PC-3 (cell line): Measurements from ENCODE around the gene SFMBT1. TPM values are rescaled to one million over a fixed set of nuclear protein-coding genes. Genes with fewer than 3 reads are reported as not detected.

Experiments used
- ATAC-seq: fragments of 200-7000 bp; cut with Tn5 transposase; 2 replicates; pipeline ENCODE4 v1.9.1; 2020; ENCODE audit warnings: mild to moderate bottlenecking, moderate library complexity
- BruUV-seq: library from RNA; stranded (reverse); fragments of 400-500 nt; replicated peaks from 2 replicates; lab custom pipeline; 2021; lab: Mats Ljungman, UMichigan
- CTCF ChIA-PET: fragments of 300-600 bp; sonication (Branson Sonifier 250); formaldehyde crosslinking; loops from one replicate; lab custom pipeline; 2022; ENCODE audit warnings: antibody characterized with exemption; lab: Charles Lee
- POLR2A ChIA-PET: fragments of 300-600 bp; sonication (Branson Sonifier 250); formaldehyde crosslinking; loops from one replicate; lab custom pipeline; 2022; ENCODE audit warnings: antibody characterized with exemption; ENCODE audit not compliant: unreplicated experiment; lab: Charles Lee
- DNase-seq: peaks from one replicate; pipeline ENCODE4 v3.0.0-alpha.2; 2015
- H2AFZ ChIP-seq: fragments of 300-600 bp; sonication (generic); 2 replicates; pipeline ENCODE4 v1.6.0; 2016; ENCODE audit warnings: antibody characterized with exemption, low read length
- H3F3A ChIP-seq: fragments of 300-600 bp; sonication (generic); one replicate; pipeline ENCODE4 v1.6.0; 2017; ENCODE audit warnings: antibody characterized with exemption, low read length, control low read depth, mild to moderate bottlenecking; ENCODE audit not compliant: unreplicated experiment
- H3K27ac ChIP-seq: fragments of 300-600 bp; sonication (generic); 2 replicates; pipeline ENCODE4 v1.5.1; 2016; ENCODE audit warnings: mild to moderate bottlenecking, low read length
- H3K27me3 ChIP-seq: fragments of 300-600 bp; sonication (generic); 2 replicates; pipeline ENCODE4 v1.6.1; 2016; ENCODE audit warnings: low read length, mixed read lengths
- H3K36me3 ChIP-seq: fragments of 300-600 bp; sonication (generic); 2 replicates; pipeline ENCODE4 v1.6.1; 2016; ENCODE audit warnings: low read depth, mixed run types, low read length, mixed read lengths
- H3K4me1 ChIP-seq: fragments of 300-600 bp; sonication (generic); 2 replicates; pipeline ENCODE4 v1.5.1; 2016; ENCODE audit warnings: low read length; ENCODE audit not compliant: insufficient read depth
- H3K4me2 ChIP-seq: fragments of 300-600 bp; sonication (generic); 2 replicates; pipeline ENCODE4 v1.6.0; 2016; ENCODE audit warnings: low read length
- H3K4me3 ChIP-seq: fragments of 300-600 bp; sonication (generic); 2 replicates; pipeline ENCODE4 v1.5.1; 2016; ENCODE audit warnings: mild to moderate bottlenecking, low read length, mixed read lengths
- H3K79me2 ChIP-seq: fragments of 300-600 bp; sonication (generic); 2 replicates; pipeline ENCODE4 v1.6.1; 2017; ENCODE audit warnings: low read length, mixed read lengths
- H3K9ac ChIP-seq: fragments of 300-600 bp; sonication (generic); 2 replicates; pipeline ENCODE4 v1.6.0; 2016; ENCODE audit warnings: mild to moderate bottlenecking, low read length
- H3K9me2 ChIP-seq: fragments of 300-600 bp; sonication (generic); replicated peaks from 2 replicates; pipeline ENCODE4 v1.6.1; 2016; ENCODE audit warnings: mixed run types, low read length, mixed read lengths
- H3K9me3 ChIP-seq: fragments of 300-600 bp; sonication (generic); 2 replicates; pipeline ENCODE4 v1.6.1; 2016; ENCODE audit warnings: low read length, mixed read lengths
- H4K20me1 ChIP-seq: fragments of 300-600 bp; sonication (generic); 2 replicates; pipeline ENCODE4 v1.6.1; 2016; ENCODE audit warnings: low read length, mixed read lengths
- EZH2 ChIP-seq: fragments of 300-600 bp; sonication (generic); IDR thresholded peaks from one replicate; pipeline ENCODE4 v1.6.1; 2017; ENCODE audit warnings: antibody characterized with exemption, mild to moderate bottlenecking, low read length; ENCODE audit not compliant: unreplicated experiment
- EZH2phosphoT487 ChIP-seq: fragments of 300-600 bp; sonication (generic); IDR thresholded peaks from 2 replicates; pipeline ENCODE4 v1.6.1; 2018; ENCODE audit warnings: mild to moderate bottlenecking, antibody characterized with exemption, low read length, borderline replicate concordance
- intact Hi-C: fragments of 100-400 bp; cut with micrococcal nuclease; formaldehyde crosslinking; loops from 2 replicates; pipeline ENCODE4 v1.9.0; 2023
- total RNA-seq: library from RNA; depleted of rRNA; stranded (reverse); fragments of >200 nt; gene quantifications from 2 replicates; pipeline ENCODE4 v1.2.3, GENCODE V29; 2014
- TF ChIP-seq, protein P1 (sequence below): fragments of 300-600 bp; sonication (generic); conservative IDR thresholded peaks from 2 replicates; pipeline ENCODE4 v1.5.1; 2017; ENCODE audit warnings: antibody characterized with exemption, low read depth, mild to moderate bottlenecking, low read length

Gene SFMBT1
- total RNA-seq, 1 experiment from 2014 or later: 10.8 TPM

DNA sequence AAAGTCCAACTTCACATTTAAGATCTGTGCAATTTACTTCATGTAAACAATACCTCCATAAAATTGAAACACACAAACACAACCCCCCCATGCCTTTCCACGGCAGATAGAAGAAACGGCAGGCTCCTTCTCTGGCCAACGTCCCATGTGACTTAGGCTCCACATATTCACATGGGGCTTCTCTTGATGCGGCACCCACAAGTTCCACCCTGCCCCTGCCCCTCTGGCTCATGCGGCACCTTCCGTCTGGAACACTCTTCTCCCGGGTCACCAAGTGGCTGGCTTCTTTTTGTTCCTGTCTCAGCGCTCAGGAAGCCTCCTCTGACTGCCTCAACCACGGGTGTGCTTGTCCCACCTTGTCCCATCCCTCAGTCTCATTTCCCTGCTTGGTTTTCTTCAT lies 174.1 kb downstream of the SFMBT1 start:
- Histone ChIP-seq H3K36me3 (no peaks in the 10 kb centered on the region), H3K4me3 (no peak overlapping the region), H3F3A (no peaks in the 10 kb centered on the region), H4K20me1 (peaks cover 3% of the 10 kb centered on the region; the same call in 1 of the 2 replicates), H3K9me2 (no peaks in the 10 kb centered on the region), H3K9me3 (no peaks in the 10 kb centered on the region), H3K27me3 (no peaks in the 10 kb centered on the region), H3K9ac (no peak overlapping the region), H3K4me2 (no peak overlapping the region), H3K4me1 (peaks cover 9% of the 10 kb centered on the region; the same call in 1 of the 2 replicates), H3K27ac (no peak overlapping the region), H2AFZ (no peak overlapping the region), H3K79me2 (no peaks in the 10 kb centered on the region)
- ATAC-seq (no peak), DNase-seq (no peak)
- ChIA-PET POLR2A (no interaction called here), CTCF (no interaction called here)
- intact Hi-C loops: no loop called here
- no TSS peak for BruUV-seq
- TF ChIP-seq, protein P1, sequence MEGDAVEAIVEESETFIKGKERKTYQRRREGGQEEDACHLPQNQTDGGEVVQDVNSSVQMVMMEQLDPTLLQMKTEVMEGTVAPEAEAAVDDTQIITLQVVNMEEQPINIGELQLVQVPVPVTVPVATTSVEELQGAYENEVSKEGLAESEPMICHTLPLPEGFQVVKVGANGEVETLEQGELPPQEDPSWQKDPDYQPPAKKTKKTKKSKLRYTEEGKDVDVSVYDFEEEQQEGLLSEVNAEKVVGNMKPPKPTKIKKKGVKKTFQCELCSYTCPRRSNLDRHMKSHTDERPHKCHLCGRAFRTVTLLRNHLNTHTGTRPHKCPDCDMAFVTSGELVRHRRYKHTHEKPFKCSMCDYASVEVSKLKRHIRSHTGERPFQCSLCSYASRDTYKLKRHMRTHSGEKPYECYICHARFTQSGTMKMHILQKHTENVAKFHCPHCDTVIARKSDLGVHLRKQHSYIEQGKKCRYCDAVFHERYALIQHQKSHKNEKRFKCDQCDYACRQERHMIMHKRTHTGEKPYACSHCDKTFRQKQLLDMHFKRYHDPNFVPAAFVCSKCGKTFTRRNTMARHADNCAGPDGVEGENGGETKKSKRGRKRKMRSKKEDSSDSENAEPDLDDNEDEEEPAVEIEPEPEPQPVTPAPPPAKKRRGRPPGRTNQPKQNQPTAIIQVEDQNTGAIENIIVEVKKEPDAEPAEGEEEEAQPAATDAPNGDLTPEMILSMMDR: no peak
- TF ChIP-seq EZH2 (no peak), EZH2phosphoT487 (no peak)

GRCh38 chr3:52870471-52870870 lies 175.4 kb downstream of the SFMBT1 start:
- DNase-seq (no peak), ATAC-seq (no peak)
- no peak overlapping the region for H3K9ac ChIP-seq
- H3F3A ChIP-seq: no peaks in the 10 kb centered on the region
- CTCF ChIA-PET: no interaction called here
- POLR2A ChIA-PET: no interaction called here
- no TSS peak for BruUV-seq
- no peaks in the 10 kb centered on the region for H3K9me2 ChIP-seq
- H3K79me2 ChIP-seq: no peaks in the 10 kb centered on the region
- no peak overlapping the region for H3K4me3 ChIP-seq
- peaks cover 9% of the 10 kb centered on the region; the same call in 1 of the 2 replicates for H3K4me1 ChIP-seq
- no peak overlapping the region for H3K4me2 ChIP-seq
- H4K20me1 ChIP-seq: peaks cover 3% of the 10 kb centered on the region; the same call in 1 of the 2 replicates
- intact Hi-C loops: no loop called here
- H3K9me3 ChIP-seq: no peaks in the 10 kb centered on the region
- H2AFZ ChIP-seq: no peak overlapping the region
- H3K27me3 ChIP-seq: no peaks in the 10 kb centered on the region
- no peaks in the 10 kb centered on the region for H3K36me3 ChIP-seq
- no peak overlapping the region for H3K27ac ChIP-seq
- TF ChIP-seq EZH2 (no peak), EZH2phosphoT487 (no peak)
- TF ChIP-seq, protein P1: no peak

- Histone ChIP-seq H3K36me3 (no peaks in the 10 kb centered on the region), H3K4me2 (no peak overlapping the region), H3K4me3 (no peak overlapping the region), H2AFZ (no peak overlapping the region), H4K20me1 (no peaks in the 10 kb centered on the region), H3F3A (no peaks in the 10 kb centered on the region), H3K27me3 (no peaks in the 10 kb centered on the region), H3K9me2 (no peaks in the 10 kb centered on the region), H3K27ac (no peak overlapping the region), H3K9ac (no peak overlapping the region), H3K4me1 (no peaks in the 10 kb centered on the region), H3K9me3 (no peaks in the 10 kb centered on the region), H3K79me2 (no peaks in the 10 kb centered on the region)
- no TSS peak for BruUV-seq
- DNase-seq (no peak), ATAC-seq (no peak)
- ChIA-PET CTCF (no interaction called here), POLR2A (no interaction called here)
- intact Hi-C loops: no loop called here
- TF ChIP-seq EZH2 (no peak), EZH2phosphoT487 (no peak)
- TF ChIP-seq, protein P1: no peak
Measured at GRCh38 chr3:52866427-52866826, 179.4 kb downstream of the SFMBT1 start.
